ENCODE data around the gene FAM13B. TPM values are rescaled to one million over a fixed set of nuclear protein-coding genes. Genes with fewer than 3 reads are reported as not detected.

Gene FAM13B
- polyA plus RNA-seq, 1 of the 3 experiments (the other 2 are of a cell fraction): 13.0 TPM

DNA sequence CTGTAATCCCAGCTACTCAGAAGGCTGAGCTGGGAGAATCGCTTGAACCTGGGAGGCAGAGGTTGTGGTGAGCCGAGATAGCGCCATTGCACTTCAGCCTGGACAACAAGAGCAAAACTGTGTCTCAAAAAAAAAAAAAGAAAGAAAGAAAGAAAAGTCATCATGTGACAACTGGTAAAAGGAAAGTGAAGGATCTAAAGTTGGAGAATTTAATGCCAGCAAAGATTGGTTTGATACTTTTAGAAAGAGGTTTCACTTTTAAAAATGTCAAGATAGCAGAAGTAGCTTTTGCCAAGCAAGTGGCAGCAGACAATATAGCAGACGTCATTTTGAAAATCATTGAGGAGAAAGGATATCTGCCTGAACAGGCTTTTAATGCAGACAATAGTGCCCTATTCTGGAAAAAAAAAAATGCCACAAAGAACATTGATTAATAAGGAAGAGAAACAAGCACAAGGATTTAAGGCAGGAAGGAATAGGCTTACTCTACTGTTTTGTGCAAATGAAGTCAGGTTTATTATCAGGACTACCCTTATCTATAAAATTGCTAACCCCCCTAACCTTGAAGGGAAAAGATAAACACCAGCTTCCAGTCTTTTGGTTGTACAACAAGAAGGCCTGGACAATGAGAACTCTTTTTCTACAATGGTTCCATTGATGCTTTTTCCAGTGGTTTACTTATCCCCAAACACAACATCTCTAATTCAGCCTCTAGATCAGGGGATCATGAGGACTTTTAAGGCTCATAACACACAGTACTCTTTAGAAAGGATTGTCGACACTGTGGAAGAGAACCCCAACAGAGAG is 131.7 kb downstream of the FAM13B start:
- no peaks in the 10 kb centered on the region for H3K79me2 ChIP-seq (ENCODE audit: insufficient read depth)
- no peak overlapping the region for H3K4me3 ChIP-seq (ENCODE audit: low read depth in 2 of 2, low read length in 1 of 2)
- no peaks in the 10 kb centered on the region for H4K20me1 ChIP-seq (ENCODE audit: insufficient read depth)
- no peaks in the 10 kb centered on the region; the same call in 1 of the 2 replicates for H3K9me2 ChIP-seq
- no peaks in the 10 kb centered on the region for H3K9me3 ChIP-seq
- H3K27ac ChIP-seq (ENCODE audit: low read depth in 2 of 2, low read length in 1 of 2): no peak overlapping the region
- no peak for DNase-seq
- H3K9ac ChIP-seq: no peak overlapping the region
- no peak for TF ChIP-seq RCOR1 (IDR thresholded peaks at IDR 0.05; ENCODE audit: low read length)
- TF ChIP-seq MEF2A (IDR thresholded peaks at IDR 0.05; ENCODE audit: borderline replicate concordance, low read depth): no peak
- no peak for TF ChIP-seq TEAD4 (IDR thresholded peaks at IDR 0.05; ENCODE audit: borderline replicate concordance, insufficient read depth)
- no peak for TF ChIP-seq RFX5 (IDR thresholded peaks at IDR 0.05; ENCODE audit: low read length)
- no peak for TF ChIP-seq NFIC (IDR thresholded peaks at IDR 0.05; ENCODE audit: borderline replicate concordance)
- CTCF ChIA-PET: no interaction called here
- peaks cover 0 to 9% of the 10 kb centered on the region in 2 experiments; a peak in 1 of 4 replicates for H3K4me1 ChIP-seq (ENCODE audit: control insufficient read depth in 1 of 2, insufficient read depth in 2 of 2, low read depth in 1 of 2, low read length in 1 of 2)
- no peaks in the 10 kb centered on the region for H3K36me3 ChIP-seq (replicated peaks in 1 of 2; ENCODE audit: control insufficient read depth in 1 of 2, insufficient read depth in 2 of 2, low read length in 1 of 2)
- H3F3A ChIP-seq (replicated peaks; ENCODE audit: insufficient read depth): no peaks in the 10 kb centered on the region
- POLR2A ChIA-PET: no interaction called here
- H3K4me2 ChIP-seq: no peak overlapping the region
- no peak overlapping the region for H2AFZ ChIP-seq (ENCODE audit: low read depth)
- no peaks in the 10 kb centered on the region for H3K27me3 ChIP-seq (ENCODE audit: insufficient read depth)
- 92% methylated on average over 5 of the region's 5 CpGs for WGBS (ENCODE audit: low lambda C conversion rate)

DNA sequence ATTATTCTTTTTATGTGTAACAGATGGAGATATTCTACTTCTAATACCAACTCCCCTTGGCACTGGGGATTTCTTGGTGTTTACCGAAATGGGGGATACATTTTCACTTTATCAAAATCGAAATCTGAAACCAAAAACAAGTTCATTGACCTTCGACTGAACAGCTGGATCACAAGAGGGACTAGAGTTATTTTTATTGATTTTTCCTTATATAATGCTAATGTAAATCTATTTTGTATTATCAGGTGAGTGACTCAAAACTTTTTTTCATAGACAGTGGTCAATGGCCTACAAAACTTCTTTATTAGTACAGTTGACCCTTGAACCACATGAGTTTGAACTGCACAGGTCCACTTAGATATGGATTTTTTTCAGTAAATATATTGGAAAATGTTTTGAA is 133.4 kb downstream of the FAM13B start:
- H3K4me1 ChIP-seq (ENCODE audit: control insufficient read depth in 1 of 2, insufficient read depth in 2 of 2, low read depth in 1 of 2, low read length in 1 of 2): peaks cover 0 to 9% of the 10 kb centered on the region in 2 experiments; a peak in 1 of 4 replicates
- no peak overlapping the region for H3K4me3 ChIP-seq (ENCODE audit: low read depth in 2 of 2, low read length in 1 of 2)
- H3K4me2 ChIP-seq: no peak overlapping the region
- CTCF ChIA-PET: interaction anchor here (4.2 kb wide), 1 partner anchor 120 kb away, joined by 15 read pairs; no protein-coding TSS in a partner anchor
- H3K9ac ChIP-seq: no peak overlapping the region
- no peaks in the 10 kb centered on the region for H3K27me3 ChIP-seq (ENCODE audit: insufficient read depth)
- 68% methylated on average over 3 of the region's 3 CpGs for WGBS (ENCODE audit: low lambda C conversion rate)
- no peaks in the 10 kb centered on the region; the same call in 1 of the 2 replicates for H3K9me2 ChIP-seq
- TF ChIP-seq SIN3A (IDR thresholded peaks at IDR 0.05; ENCODE audit: borderline replicate concordance, low read depth, low read length) (no peak), FOXM1 (IDR thresholded peaks at IDR 0.05; ENCODE audit: low read depth) (no peak), MEF2A (IDR thresholded peaks at IDR 0.05; ENCODE audit: borderline replicate concordance, low read depth) (no peak), RFX5 (IDR thresholded peaks at IDR 0.05; ENCODE audit: low read length) (no peak), CHD2 (IDR thresholded peaks at IDR 0.05; ENCODE audit: low read length, partially characterized antibody) (no peak), RXRA (IDR thresholded peaks at IDR 0.05; ENCODE audit: borderline replicate concordance, low read depth) (no peak), ELF1 (IDR thresholded peaks at IDR 0.05) (no peak), SMC3 (IDR thresholded peaks at IDR 0.05; ENCODE audit: low read depth, low read length) (no peak), EP300 (IDR thresholded peaks at IDR 0.05; ENCODE audit: borderline replicate concordance in 1 of 2, low read depth in 1 of 2, low read length in 1 of 2) (no peak), POLR2AphosphoS5 (IDR thresholded peaks at IDR 0.05; ENCODE audit: low read depth, low read length) (no peak), TCF12 (IDR thresholded peaks at IDR 0.05) (no peak), RAD21 (IDR thresholded peaks at IDR 0.05; ENCODE audit: low read length) (no peak), TEAD4 (IDR thresholded peaks at IDR 0.05; ENCODE audit: borderline replicate concordance, insufficient read depth) (no peak), MXI1 (IDR thresholded peaks at IDR 0.05; ENCODE audit: low read depth, low read length) (no peak), RCOR1 (IDR thresholded peaks at IDR 0.05; ENCODE audit: low read length) (no peak), TAF1 (IDR thresholded peaks at IDR 0.05; ENCODE audit: borderline replicate concordance, low read depth, low read length) (no peak), JUND (IDR thresholded peaks at IDR 0.05) (no peak)
- TF ChIP-seq, protein P1, sequence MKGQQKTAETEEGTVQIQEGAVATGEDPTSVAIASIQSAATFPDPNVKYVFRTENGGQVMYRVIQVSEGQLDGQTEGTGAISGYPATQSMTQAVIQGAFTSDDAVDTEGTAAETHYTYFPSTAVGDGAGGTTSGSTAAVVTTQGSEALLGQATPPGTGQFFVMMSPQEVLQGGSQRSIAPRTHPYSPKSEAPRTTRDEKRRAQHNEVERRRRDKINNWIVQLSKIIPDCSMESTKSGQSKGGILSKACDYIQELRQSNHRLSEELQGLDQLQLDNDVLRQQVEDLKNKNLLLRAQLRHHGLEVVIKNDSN (IDR thresholded peaks at IDR 0.05; ENCODE audit: borderline replicate concordance, low read depth): no peak
- TF ChIP-seq, protein P2, sequence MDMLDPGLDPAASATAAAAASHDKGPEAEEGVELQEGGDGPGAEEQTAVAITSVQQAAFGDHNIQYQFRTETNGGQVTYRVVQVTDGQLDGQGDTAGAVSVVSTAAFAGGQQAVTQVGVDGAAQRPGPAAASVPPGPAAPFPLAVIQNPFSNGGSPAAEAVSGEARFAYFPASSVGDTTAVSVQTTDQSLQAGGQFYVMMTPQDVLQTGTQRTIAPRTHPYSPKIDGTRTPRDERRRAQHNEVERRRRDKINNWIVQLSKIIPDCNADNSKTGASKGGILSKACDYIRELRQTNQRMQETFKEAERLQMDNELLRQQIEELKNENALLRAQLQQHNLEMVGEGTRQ (IDR thresholded peaks at IDR 0.05; ENCODE audit: borderline replicate concordance, low read depth, low read length): no peak
- H3K9me3 ChIP-seq: no peaks in the 10 kb centered on the region
- no peaks in the 10 kb centered on the region for H3F3A ChIP-seq (replicated peaks; ENCODE audit: insufficient read depth)
- no peak overlapping the region for H3K27ac ChIP-seq (ENCODE audit: low read depth in 2 of 2, low read length in 1 of 2)
- POLR2A ChIA-PET: no interaction called here
- H3K36me3 ChIP-seq (replicated peaks in 1 of 2; ENCODE audit: control insufficient read depth in 1 of 2, insufficient read depth in 2 of 2, low read length in 1 of 2): no peaks in the 10 kb centered on the region
- no peak for DNase-seq
- no peaks in the 10 kb centered on the region for H3K79me2 ChIP-seq (ENCODE audit: insufficient read depth)
- no peak overlapping the region for H2AFZ ChIP-seq (ENCODE audit: low read depth)
- H4K20me1 ChIP-seq (ENCODE audit: insufficient read depth): no peaks in the 10 kb centered on the region

Data from SK-N-SH (cell line).